H9 (cell line): ENCODE results near the gene PCSK2. TPM values are rescaled to one million over a fixed set of nuclear protein-coding genes. Genes with fewer than 3 reads are reported as not detected.

Experiments
- DNase-seq: peaks from one replicate; pipeline ENCODE4 v3.0.0-alpha.2; 2017
- H2AFZ ChIP-seq: one replicate; pipeline ENCODE4 v1.6.1; 2013; ENCODE audit warnings: mild to moderate bottlenecking, low read length, control low read depth, moderate library complexity
- H2AK5ac ChIP-seq: 2 replicates; pipeline ENCODE4 v1.6.1; 2013; ENCODE audit warnings: low read length, control low read depth, mixed read lengths; ENCODE audit not compliant: insufficient read length
- H2BK120ac ChIP-seq: one replicate; pipeline ENCODE4 v1.6.1; 2013; ENCODE audit warnings: low read depth, mild to moderate bottlenecking, low read length, control low read depth, inconsistent platforms; ENCODE audit not compliant: poor library complexity, severe bottlenecking
- H2BK12ac ChIP-seq: 2 replicates; pipeline ENCODE4 v1.6.1; 2013; ENCODE audit warnings: low read length, control low read depth, mixed read lengths, low read depth; ENCODE audit not compliant: insufficient read length
- H2BK15ac ChIP-seq: 2 replicates; pipeline ENCODE4 v1.6.1; 2013; ENCODE audit warnings: low read depth, low read length, control low read depth
- H2BK20ac ChIP-seq: one replicate; pipeline ENCODE4 v1.6.1; 2013; ENCODE audit warnings: low read depth, mild to moderate bottlenecking, low read length, control low read depth, inconsistent platforms; ENCODE audit not compliant: poor library complexity, severe bottlenecking
- H2BK5ac ChIP-seq: 2 replicates; pipeline ENCODE4 v1.6.1; 2013; ENCODE audit warnings: low read length, control low read depth, mixed read lengths; ENCODE audit not compliant: insufficient read length
- H3K14ac ChIP-seq: 2 replicates; pipeline ENCODE4 v1.6.1; 2013; ENCODE audit warnings: low read length, control low read depth; ENCODE audit not compliant: insufficient read depth
- H3K18ac ChIP-seq: 2 replicates; pipeline ENCODE4 v1.6.1; 2013; ENCODE audit warnings: low read depth, mild to moderate bottlenecking, mixed read lengths, low read length, control low read depth; ENCODE audit not compliant: insufficient read length
- H3K23ac ChIP-seq: 2 replicates; pipeline ENCODE4 v1.6.1; 2013; ENCODE audit warnings: low read length, control low read depth, mixed read lengths, low read depth; ENCODE audit not compliant: insufficient read length
- H3K23me2 ChIP-seq: 2 replicates; pipeline ENCODE4 v1.6.1; 2013; ENCODE audit warnings: low read depth, mild to moderate bottlenecking, mixed read lengths, low read length, control low read depth; ENCODE audit not compliant: insufficient read length, poor library complexity, severe bottlenecking
- H3K27ac ChIP-seq: 2 replicates; pipeline ENCODE4 v1.5.1; 2013; ENCODE audit warnings: low read length, control low read depth, mixed read lengths, low read depth; ENCODE audit not compliant: insufficient read length
- H3K27me3 ChIP-seq: 2 replicates; pipeline ENCODE4 v1.6.1; 2013; ENCODE audit warnings: low read length, control low read depth, inconsistent platforms; ENCODE audit not compliant: insufficient read depth
- H3K4ac ChIP-seq: 2 replicates; pipeline ENCODE4 v1.6.1; 2013; ENCODE audit warnings: low read depth, mild to moderate bottlenecking, control low read depth, inconsistent platforms, low read length, moderate library complexity
- H3K4me1 ChIP-seq: 2 replicates; pipeline ENCODE4 v1.6.1; 2013; ENCODE audit warnings: low read length, control low read depth, inconsistent platforms; ENCODE audit not compliant: insufficient read depth
- H3K4me2 ChIP-seq: 2 replicates; pipeline ENCODE4 v1.6.1; 2013; ENCODE audit warnings: low read length, control low read depth, mixed read lengths; ENCODE audit not compliant: insufficient read length, insufficient read depth
- H3K56ac ChIP-seq: 2 replicates; pipeline ENCODE4 v1.6.1; 2013; ENCODE audit warnings: low read depth, mild to moderate bottlenecking, mixed read lengths, low read length, control low read depth; ENCODE audit not compliant: insufficient read length
- H3K79me1 ChIP-seq: 2 replicates; pipeline ENCODE4 v1.6.1; 2013; ENCODE audit warnings: low read depth, mild to moderate bottlenecking, moderate library complexity, low read length, control low read depth, inconsistent platforms; ENCODE audit not compliant: insufficient read depth, poor library complexity, severe bottlenecking
- H3K79me2 ChIP-seq: 2 replicates; pipeline ENCODE4 v1.6.1; 2013; ENCODE audit warnings: low read length, control low read depth, inconsistent platforms; ENCODE audit not compliant: insufficient read depth
- H3K9ac ChIP-seq: 2 replicates; pipeline ENCODE4 v1.6.1; 2013; ENCODE audit warnings: low read length, control low read depth, mixed read lengths; ENCODE audit not compliant: insufficient read length; ENCODE audit errors: extremely low read depth
- H3K9me3 ChIP-seq: one replicate; pipeline ENCODE4 v1.6.1; 2013; ENCODE audit warnings: low read depth, low read length, inconsistent platforms; ENCODE audit not compliant: control insufficient read depth
- H3T11ph ChIP-seq: one replicate; pipeline ENCODE4 v1.6.1; 2013; ENCODE audit warnings: mild to moderate bottlenecking, low read length, control low read depth, inconsistent platforms
- H4K20me1 ChIP-seq: one replicate; pipeline ENCODE4 v1.6.1; 2013; ENCODE audit not compliant: control insufficient read depth, insufficient read length, insufficient read depth
- H4K5ac ChIP-seq: 2 replicates; pipeline ENCODE4 v1.6.1; 2013; ENCODE audit warnings: low read depth, mild to moderate bottlenecking, mixed read lengths, low read length, control low read depth; ENCODE audit not compliant: insufficient read length
- H4K8ac ChIP-seq: replicated peaks from 2 replicates; pipeline ENCODE4 v1.6.1; 2013; ENCODE audit warnings: low read length, control low read depth, mixed read lengths, low read depth; ENCODE audit not compliant: insufficient read length
- H4K91ac ChIP-seq: 2 replicates; pipeline ENCODE4 v1.6.1; 2013; ENCODE audit warnings: low read depth, mild to moderate bottlenecking, moderate library complexity, mixed read lengths, low read length, control low read depth; ENCODE audit not compliant: insufficient read length
- H3K27ac Mint-ChIP-seq, 3 experiments: 2 replicates in 2 of 3; 3 replicates in 1 of 3; pipeline ENCODE4 v1.8.0; 2020 to 2021; ENCODE audit warnings: mixed read lengths in 3 of 3, mild to moderate bottlenecking in 1 of 3, moderate library complexity in 1 of 3
- H3K27me3 Mint-ChIP-seq: 2 replicates; pipeline ENCODE4 v1.8.0; 2021; ENCODE audit warnings: low read depth, mild to moderate bottlenecking, moderate library complexity, mixed read lengths
- H3K36me3 Mint-ChIP-seq, 3 experiments: 2 replicates in 2 of 3; 3 replicates in 1 of 3; pipeline ENCODE4 v1.8.0; 2020 to 2021; ENCODE audit warnings: low read depth in 3 of 3, mixed read lengths in 3 of 3; ENCODE audit not compliant: insufficient read depth in 1 of 3
- H3K4me1 Mint-ChIP-seq, 2 experiments: 2 replicates each; pipeline ENCODE4 v1.8.0; 2020; ENCODE audit warnings: mixed read lengths in 2 of 2
- H3K4me3 Mint-ChIP-seq, 2 experiments: 2 replicates in 1 of 2; 3 replicates in 1 of 2; pipeline ENCODE4 v1.8.0; 2020 to 2021; ENCODE audit warnings: mild to moderate bottlenecking in 2 of 2, mixed read lengths in 2 of 2, moderate library complexity in 1 of 2
- H3K9me3 Mint-ChIP-seq, 2 experiments: 2 replicates in 1 of 2; 3 replicates in 1 of 2; pipeline ENCODE4 v1.8.0; 2020; ENCODE audit warnings: mild to moderate bottlenecking in 2 of 2, mixed read lengths in 2 of 2, moderate library complexity in 1 of 2
- CTCF ChIP-seq: fragments of 200-600 bp; sonication (generic); conservative IDR thresholded peaks from 3 replicates; pipeline ENCODE4 v1.8.0; 2021; ENCODE audit warnings: antibody characterized with exemption, mild to moderate bottlenecking
- WGBS: extraction: QIAGEN DNeasy Blood & Tissue Kit; methylation state at CpG from one replicate; pipeline ENCODE4 v1.1.7; 2013; ENCODE audit warnings: missing lambda C conversion rate, low lambda C conversion rate, mixed read lengths; ENCODE audit not compliant: insufficient read length; ENCODE audit errors: extremely low coverage; 5-methylcytosine and 5-hydroxymethylcytosine counted together
- total RNA-seq: library from RNA; stranded (reverse); gene quantifications from 2 replicates; pipeline ENCODE4 v1.2.1, GENCODE V29; 2021

Gene PCSK2
- total RNA-seq, 1 experiment from 2014 or later, result 2.8 TPM

- Histone ChIP-seq H3K27ac (no peak overlapping the region), H4K5ac (no peak overlapping the region), H2BK5ac (no peak overlapping the region), H4K91ac (no peak overlapping the region), H3K27me3 (no peaks in the 10 kb centered on the region), H3K14ac (no peak overlapping the region), H3K4ac (no peak overlapping the region), H3K23me2 (no peaks in the 10 kb centered on the region), H3K56ac (no peak overlapping the region), H2BK20ac (no peak overlapping the region), H3K18ac (no peak overlapping the region), H3K23ac (no peak overlapping the region), H3K79me1 (no peaks in the 10 kb centered on the region), H3K79me2 (no peaks in the 10 kb centered on the region), H4K8ac (no peak overlapping the region), H2AK5ac (no peak overlapping the region), H2AFZ (no peak overlapping the region), H3T11ph (no peak overlapping the region), H3K4me2 (no peak overlapping the region), H2BK15ac (no peak overlapping the region), H3K9ac (no peak overlapping the region), H2BK12ac (no peak overlapping the region), H2BK120ac (no peak overlapping the region), H4K20me1 (no peaks in the 10 kb centered on the region), H3K9me3 (no peaks in the 10 kb centered on the region), H3K4me1 (no peaks in the 10 kb centered on the region; the same call in 1 of the 2 replicates)
- H3K36me3 Mint-ChIP-seq, result peaks cover 0 to 7% (median 0%) of the 10 kb centered on the region in 3 experiments; a peak in 2 of 7 replicates
- H3K4me1 Mint-ChIP-seq, result peaks cover 7 to 10% of the 10 kb centered on the region in 2 experiments
- H3K4me3 Mint-ChIP-seq, result no peak overlapping the region
- no peak for TF ChIP-seq CTCF
- H3K27ac Mint-ChIP-seq, result no peak overlapping the region
- no peak for DNase-seq
- peaks cover 2% of the 10 kb centered on the region; the same call in 1 of the 2 replicates for H3K27me3 Mint-ChIP-seq
- peaks cover 1 to 7% of the 10 kb centered on the region in 2 experiments; a peak in 2 of 5 replicates for H3K9me3 Mint-ChIP-seq
- WGBS, result no CpG with 5 or more reads among the region's 2 CpGs
These were observed 73.3 kb downstream of the PCSK2 start for GRCh38 chr20:17300113-17300512.
